Vagina (tissue), 2 donors: Measurements from ENCODE around the gene ZNF280D. TPM values are rescaled to one million over a fixed set of nuclear protein-coding genes. Genes with fewer than 3 reads are reported as not detected.

Experiments used
- DNase-seq, 2 donors: peaks; one replicate each; pipeline ENCODE4 v3.0.0-alpha.2; 2017; ENCODE audit errors: extremely low spot score in 2 of 2
- H3K27ac ChIP-seq: fragments of 200-600 bp; sonication (generic); one replicate; pipeline ENCODE4 v1.5.1; 2019
- H3K27me3 ChIP-seq: fragments of 200-600 bp; sonication (generic); one replicate; pipeline ENCODE4 v1.5.1; 2019
- H3K36me3 ChIP-seq, 2 donors: fragments of 200-600 bp; sonication (generic); one replicate each; pipeline ENCODE4 v1.5.1; 2017 to 2019
- H3K4me1 ChIP-seq: fragments of 200-600 bp; sonication (generic); one replicate; pipeline ENCODE4 v1.5.1; 2019
- H3K4me3 ChIP-seq, 2 donors: fragments of 200-600 bp; sonication (generic); 1 replicate in 1 of 2; 2 replicates in 1 of 2; pipeline ENCODE4 v1.5.1; 2016 to 2019
- H3K9me3 ChIP-seq: fragments of 200-600 bp; sonication (generic); one replicate; pipeline ENCODE4 v1.5.1; 2019
- CTCF ChIP-seq, 3 experiments: fragments of 450-650 bp in 2 of 3; fragments of 200-600 bp in 1 of 3; sonication (generic) in 1 of 3; IDR thresholded peaks; one replicate each; pipeline ENCODE4 v1.5.1; 2017 to 2019; ENCODE audit warnings: antibody characterized with exemption in 3 of 3, mild to moderate bottlenecking in 2 of 3, moderate library complexity in 2 of 3
- POLR2A ChIP-seq, 2 donors: fragments of 450-650 bp; IDR thresholded peaks; one replicate each; pipeline ENCODE4 v1.6.1; 2017; ENCODE audit warnings: antibody characterized with exemption in 2 of 2, mild to moderate bottlenecking in 2 of 2, moderate library complexity in 2 of 2
- POLR2AphosphoS5 ChIP-seq, 2 donors: sonication (generic); formaldehyde crosslinking; IDR thresholded peaks; one replicate each; pipeline ENCODE4 v1.9.0; 2017; ENCODE audit warnings: antibody characterized with exemption in 2 of 2, mild to moderate bottlenecking in 2 of 2, low read depth in 1 of 2; ENCODE audit not compliant: insufficient read depth in 1 of 2
- intact Hi-C: fragments of 100-400 bp; cut with DNase I; formaldehyde crosslinking; loops from one replicate; pipeline ENCODE4 v1.15.1; 2023
- total RNA-seq: library from RNA; depleted of rRNA; stranded (reverse); fragments of >200 nt; gene quantifications from one replicate; pipeline ENCODE4 v1.2.3, GENCODE V29; 2016

ZNF280D gene
- total RNA-seq, 1 donor from 2014 or later, result 57.9 TPM

- TF ChIP-seq POLR2A (IDR thresholded peaks at IDR 0.05) (no peak), CTCF (IDR thresholded peaks at IDR 0.05) (no peak), POLR2AphosphoS5 (IDR thresholded peaks at IDR 0.05; ENCODE audit: insufficient read depth in 1 of 2, low read depth in 1 of 2) (no peak)
- peaks cover 0 to 31% of the 10 kb centered on the region in 2 donors for H3K36me3 ChIP-seq
- DNase-seq, result no peak
- H3K4me3 ChIP-seq, result no peak overlapping the region
- H3K4me1 ChIP-seq, result no peaks in the 10 kb centered on the region
- intact Hi-C loops, result no loop called here
- H3K27me3 ChIP-seq, result no peaks in the 10 kb centered on the region
- no peak overlapping the region for H3K27ac ChIP-seq
- no peaks in the 10 kb centered on the region for H3K9me3 ChIP-seq
Measured at GRCh38 chr15:56659197-56659596, 74.1 kb downstream of the ZNF280D start.

GRCh38 chr15:56654624-56655023, 78.7 kb downstream of the ZNF280D start:
- TF ChIP-seq POLR2AphosphoS5 (IDR thresholded peaks at IDR 0.05; ENCODE audit: insufficient read depth in 1 of 2, low read depth in 1 of 2) (no peak), POLR2A (IDR thresholded peaks at IDR 0.05) (no peak), CTCF (IDR thresholded peaks at IDR 0.05) (no peak)
- no peaks in the 10 kb centered on the region for H3K9me3 ChIP-seq
- H3K27me3 ChIP-seq, result no peaks in the 10 kb centered on the region
- H3K36me3 ChIP-seq, result peaks cover 0 to 31% of the 10 kb centered on the region in 2 donors
- H3K4me1 ChIP-seq, result no peaks in the 10 kb centered on the region
- intact Hi-C loops, result no loop called here
- DNase-seq, result no peak
- H3K4me3 ChIP-seq, result no peak overlapping the region
- no peak overlapping the region for H3K27ac ChIP-seq

DNA sequence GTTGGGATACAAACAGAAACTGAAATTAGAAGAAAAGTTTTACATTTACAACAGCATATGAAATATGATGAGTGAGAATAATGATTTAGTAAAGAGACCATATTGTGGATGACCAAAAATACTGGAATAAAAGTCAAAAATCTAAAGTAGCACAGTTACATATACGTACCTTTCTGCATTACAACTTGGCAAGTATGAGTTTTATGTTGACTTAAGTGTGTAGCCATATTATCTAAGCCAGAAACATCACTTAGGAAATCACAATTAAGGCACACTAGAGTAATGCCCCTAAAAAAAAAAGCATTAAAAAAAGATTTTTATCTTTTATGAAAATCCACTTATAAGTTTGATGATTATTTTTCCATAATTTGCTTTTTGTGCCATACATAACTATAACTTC, 79.1 kb downstream of the ZNF280D start:
- DNase-seq, result no peak
- H3K4me3 ChIP-seq, result no peak overlapping the region
- no peaks in the 10 kb centered on the region for H3K4me1 ChIP-seq
- H3K9me3 ChIP-seq, result no peaks in the 10 kb centered on the region
- no peak overlapping the region for H3K27ac ChIP-seq
- H3K27me3 ChIP-seq, result no peaks in the 10 kb centered on the region
- intact Hi-C loops, result no loop called here
- TF ChIP-seq CTCF (IDR thresholded peaks at IDR 0.05) (no peak), POLR2A (IDR thresholded peaks at IDR 0.05) (no peak)
- H3K36me3 ChIP-seq, result peaks cover 0 to 31% of the 10 kb centered on the region in 2 donors

DNA sequence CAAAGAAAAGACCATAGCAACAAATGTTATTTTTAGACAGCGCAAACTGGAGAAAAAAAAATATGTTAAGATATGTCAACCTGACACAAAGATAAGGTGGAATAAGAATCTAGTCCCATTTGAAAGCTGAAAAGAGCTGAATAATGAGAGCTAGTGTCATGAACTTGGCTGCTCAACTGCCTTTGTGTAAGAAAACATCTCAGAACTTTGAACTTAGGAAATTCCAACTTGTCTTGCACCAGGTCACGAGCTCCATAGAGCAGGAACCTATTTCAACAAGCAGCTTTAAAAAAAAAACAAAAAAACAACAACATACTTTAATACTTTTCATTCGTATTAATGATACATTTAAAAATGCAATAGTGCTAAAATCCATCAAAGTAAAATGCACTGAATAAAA, 79.5 kb downstream of the ZNF280D start:
- Histone ChIP-seq H3K9me3 (no peaks in the 10 kb centered on the region), H3K4me3 (no peak overlapping the region), H3K4me1 (no peaks in the 10 kb centered on the region), H3K27me3 (no peaks in the 10 kb centered on the region), H3K27ac (no peak overlapping the region), H3K36me3 (peaks cover 0 to 31% of the 10 kb centered on the region in 2 donors)
- no peak for DNase-seq
- intact Hi-C loops, result no loop called here
- no peak for TF ChIP-seq POLR2AphosphoS5 (IDR thresholded peaks at IDR 0.05; ENCODE audit: insufficient read depth in 1 of 2, low read depth in 1 of 2)
- no peak for TF ChIP-seq CTCF (IDR thresholded peaks at IDR 0.05)
- TF ChIP-seq POLR2A (IDR thresholded peaks at IDR 0.05), result no peak

DNA sequence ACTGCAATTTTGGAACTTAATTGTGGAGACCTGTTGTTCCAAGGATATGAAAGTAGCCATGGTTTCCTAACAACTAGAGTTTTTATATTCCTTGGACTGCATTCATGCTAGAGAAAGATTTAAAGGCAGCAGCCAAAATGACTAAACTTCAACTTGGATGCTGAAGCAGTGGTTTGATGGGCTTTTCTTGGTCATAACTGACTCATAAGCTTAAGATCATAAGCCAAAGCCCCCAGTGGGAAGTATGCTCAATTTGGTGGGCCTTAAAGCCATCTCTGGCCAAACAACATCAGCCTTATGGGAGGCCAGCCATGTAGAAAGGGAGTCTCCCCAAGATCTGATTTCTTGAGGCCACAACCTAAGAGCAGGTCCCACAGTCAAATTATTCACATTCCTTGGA, 80.2 kb downstream of the ZNF280D start:
- Histone ChIP-seq H3K4me1 (no peaks in the 10 kb centered on the region), H3K36me3 (peaks cover 0 to 30% of the 10 kb centered on the region in 2 donors), H3K27ac (no peak overlapping the region), H3K4me3 (no peak overlapping the region), H3K27me3 (no peaks in the 10 kb centered on the region), H3K9me3 (no peaks in the 10 kb centered on the region)
- DNase-seq, result no peak
- TF ChIP-seq CTCF (IDR thresholded peaks at IDR 0.05), result no peak
- TF ChIP-seq POLR2AphosphoS5 (IDR thresholded peaks at IDR 0.05; ENCODE audit: insufficient read depth in 1 of 2, low read depth in 1 of 2), result no peak
- no peak for TF ChIP-seq POLR2A (IDR thresholded peaks at IDR 0.05)
- intact Hi-C loops, result no loop called here
